HG02852 (cell line): Measurements from ENCODE around the gene PARP1.
"Not testable (repeated sequence)": the region's sequence is repeated elsewhere in the genome, so short reads cannot be mapped to it uniquely, and the experiment has no call there.

ENCODE experiments used
- ATAC-seq: cut with Tn5 transposase; IDR thresholded peaks from one replicate; pipeline ENCODE4 v1.9.1; 2021; ENCODE audit warnings: mild to moderate bottlenecking, moderate library complexity; ENCODE audit not compliant: unreplicated experiment

Gene PARP1

GRCh38 chr1:226407497-226408284 lies at the start of gene PARP1:
TSS of gene PARP1 (minus strand) at chr1:226408093. CDS start at chr1:226407929, 164 bp downstream.
- ATAC-seq, result peak; percentile 76

- ATAC-seq, result no peak
Observed at GRCh38 chr1:226457307-226457712, 49.4 kb upstream of the PARP1 start.

- no peak for ATAC-seq
Observed at GRCh38 chr1:226455843-226456242, 48.0 kb upstream of the PARP1 start.

- no peak for ATAC-seq
Observed at GRCh38 chr1:226454349-226454748, 46.5 kb upstream of the PARP1 start.

GRCh38 chr1:226453015-226453704 lies 45.3 kb upstream of the PARP1 start:
- ATAC-seq, result no peak

GRCh38 chr1:226450688-226451087 lies 42.8 kb upstream of the PARP1 start:
- ATAC-seq, result no peak

GRCh38 chr1:226449823-226450222 lies 41.9 kb upstream of the PARP1 start:
- ATAC-seq, result no peak

GRCh38 chr1:226447932-226448665 lies 40.2 kb upstream of the PARP1 start:
- ATAC-seq, result no peak

- no peak for ATAC-seq
Observed at GRCh38 chr1:226446094-226446493, 38.2 kb upstream of the PARP1 start.

- ATAC-seq, result peak; percentile 99
Observed at GRCh38 chr1:226444901-226445300, 37.0 kb upstream of the PARP1 start.

GRCh38 chr1:226443439-226443838 lies 35.5 kb upstream of the PARP1 start:
- no peak for ATAC-seq

- ATAC-seq, result no peak
Observed at GRCh38 chr1:226443033-226443432, 35.1 kb upstream of the PARP1 start.

- no peak for ATAC-seq
Observed at GRCh38 chr1:226441629-226442028, 33.7 kb upstream of the PARP1 start.

- no peak for ATAC-seq
Observed at GRCh38 chr1:226440512-226440911, 32.6 kb upstream of the PARP1 start.

GRCh38 chr1:226438007-226438406 lies 30.1 kb upstream of the PARP1 start:
- no peak for ATAC-seq

GRCh38 chr1:226436855-226437491 lies 29.1 kb upstream of the PARP1 start:
- ATAC-seq, result no peak

GRCh38 chr1:226436472-226436854 lies 28.6 kb upstream of the PARP1 start:
- ATAC-seq, result no peak

- ATAC-seq, result no peak
Observed at GRCh38 chr1:226433341-226433720, 25.4 kb upstream of the PARP1 start.

GRCh38 chr1:226432586-226433340 lies 24.9 kb upstream of the PARP1 start:
- ATAC-seq, result no peak

GRCh38 chr1:226431898-226432297 lies 24.0 kb upstream of the PARP1 start:
- ATAC-seq, result not testable (repeated sequence)
